RPMI8226 (cell line): Measurements from ENCODE around the gene COBLL1.

Source experiments
- DNase-seq: peaks from one replicate; pipeline ENCODE4 v3.0.0-alpha.2; 2015

COBLL1 gene

GRCh38 chr2:164675687-164676086 is 165.9 kb downstream of the COBLL1 start:
- no peak for DNase-seq

GRCh38 chr2:164675027-164675426 is 166.6 kb downstream of the COBLL1 start:
- DNase-seq: no peak

GRCh38 chr2:164671664-164672396 is 169.8 kb downstream of the COBLL1 start:
- no peak for DNase-seq

- no peak for DNase-seq
These were observed 172.3 kb downstream of the COBLL1 start for GRCh38 chr2:164669291-164669690.

GRCh38 chr2:164667566-164667965 is 174.1 kb downstream of the COBLL1 start:
- DNase-seq: no peak

GRCh38 chr2:164664070-164664469 is 177.6 kb downstream of the COBLL1 start:
- no peak for DNase-seq

- DNase-seq: no peak
These were observed 178.6 kb downstream of the COBLL1 start for GRCh38 chr2:164662868-164663631.

- DNase-seq: no peak
These were observed 179.6 kb downstream of the COBLL1 start for GRCh38 chr2:164662066-164662465.

- no peak for DNase-seq
These were observed 180.3 kb downstream of the COBLL1 start for GRCh38 chr2:164661349-164661748.

- no peak for DNase-seq
These were observed 184.5 kb downstream of the COBLL1 start for GRCh38 chr2:164657129-164657528.

- DNase-seq: no peak
These were observed 185.9 kb downstream of the COBLL1 start for GRCh38 chr2:164655750-164656149.

GRCh38 chr2:164655336-164655735 is 186.3 kb downstream of the COBLL1 start:
- no peak for DNase-seq

GRCh38 chr2:164651361-164651760 is 190.3 kb downstream of the COBLL1 start:
- no peak for DNase-seq

GRCh38 chr2:164644036-164644700 is 197.5 kb downstream of the COBLL1 start:
- no peak for DNase-seq

- DNase-seq: no peak
These were observed 198.6 kb downstream of the COBLL1 start for GRCh38 chr2:164642946-164643555.

- no peak for DNase-seq
These were observed 199.4 kb downstream of the COBLL1 start for GRCh38 chr2:164642268-164642667.
